Endothelial cell of umbilical vein (primary cell): ENCODE measurements around the gene UBR3. TPM values are rescaled to one million over a fixed set of nuclear protein-coding genes. Genes with fewer than 3 reads are reported as not detected.

Experiments
- BruUV-seq: library from RNA; stranded (reverse); fragments of 400-500 nt; replicated peaks from 2 replicates; lab custom pipeline; 2021; lab: Mats Ljungman, UMichigan
- CTCF ChIA-PET: fragments of 300-600, 350-600 bp; sonication (Branson Sonifier 250); formaldehyde crosslinking; loops from one replicate; lab custom pipeline; 2021; ENCODE audit warnings: antibody characterized with exemption, inconsistent platforms; lab: Charles Lee
- POLR2A ChIA-PET: fragments of 300-600, 350-600 bp; sonication (Branson Sonifier 250); formaldehyde crosslinking; loops from one replicate; lab custom pipeline; 2021; ENCODE audit warnings: antibody characterized with exemption, inconsistent platforms; lab: Charles Lee
- DNase-seq: peaks from one replicate; pipeline ENCODE4 v3.0.0-alpha.2; 2011; ENCODE audit warnings: low read depth, low spot score
- FAIRE-seq: peaks from 2 replicates; lab custom pipeline; 2011; peaks lifted over from hg19 to GRCh38; lab: Jason Lieb, UNC
- H2AFZ ChIP-seq: 2 replicates; pipeline ENCODE4 v1.6.0; 2012; ENCODE audit warnings: low read depth, low read length, control low read depth, inconsistent platforms
- H3K27ac ChIP-seq: 2 replicates; pipeline ENCODE4 v1.5.1; 2011; ENCODE audit warnings: low read depth, mild to moderate bottlenecking, control low read depth, low read length, moderate library complexity; ENCODE audit not compliant: insufficient read depth
- H3K27me3 ChIP-seq, 2 experiments: 2 replicates each; pipeline versions ENCODE4 v1.6.0 to v1.6.1; 2011; ENCODE audit warnings: low read length in 2 of 2, mixed read lengths in 1 of 2; ENCODE audit not compliant: control insufficient read depth in 2 of 2, insufficient read depth in 2 of 2
- H3K36me3 ChIP-seq, 2 experiments: 2 replicates in 1 of 2; 3 replicates in 1 of 2; pipeline ENCODE4 v1.5.1; 2011; ENCODE audit warnings: low read length in 2 of 2, mild to moderate bottlenecking in 1 of 2, moderate library complexity in 1 of 2; ENCODE audit not compliant: control insufficient read depth in 2 of 2, insufficient read depth in 2 of 2; ENCODE audit errors: extremely low read depth in 1 of 2
- H3K4me1 ChIP-seq: 3 replicates; pipeline ENCODE4 v1.5.1; 2011; ENCODE audit warnings: mild to moderate bottlenecking, low read length; ENCODE audit not compliant: control insufficient read depth, insufficient read depth; ENCODE audit errors: extremely low read depth
- H3K4me2 ChIP-seq: 2 replicates; pipeline ENCODE4 v1.6.1; 2011; ENCODE audit warnings: low read length, control low read depth, mixed read lengths; ENCODE audit not compliant: insufficient read depth
- H3K4me3 ChIP-seq, 3 experiments: fragments of 200-600 bp in 1 of 3; sonication (generic), shearing (Covaris generic) in 1 of 3; replicated peaks in 1 of 3; 2 replicates each; pipeline ENCODE4 v1.5.1; 2011 to 2016; ENCODE audit warnings: control low read depth in 3 of 3, low read length in 3 of 3, mild to moderate bottlenecking in 2 of 3, inconsistent platforms in 1 of 3, low read depth in 1 of 3, moderate library complexity in 1 of 3; ENCODE audit not compliant: insufficient read depth in 1 of 3
- H3K79me2 ChIP-seq: 2 replicates; pipeline ENCODE4 v1.6.0; 2012; ENCODE audit warnings: low read length, inconsistent platforms; ENCODE audit not compliant: control insufficient read depth, insufficient read depth
- H3K9ac ChIP-seq: replicated peaks from 2 replicates; pipeline ENCODE3; 2011; ENCODE audit warnings: low read length, control low read depth; ENCODE audit not compliant: insufficient read depth; ENCODE audit errors: extremely low read depth
- H3K9me1 ChIP-seq: replicated peaks from 3 replicates; pipeline ENCODE4 v1.6.0; 2011; ENCODE audit warnings: mild to moderate bottlenecking, low read length; ENCODE audit not compliant: control insufficient read depth, insufficient read depth; ENCODE audit errors: extremely low read depth
- H3K9me3 ChIP-seq: replicated peaks from 2 replicates; pipeline ENCODE4 v1.5.1; 2012; ENCODE audit warnings: low read length, inconsistent platforms; ENCODE audit not compliant: control insufficient read depth, insufficient read depth
- H4K20me1 ChIP-seq: replicated peaks from 2 replicates; pipeline ENCODE3; 2011; ENCODE audit warnings: mild to moderate bottlenecking, low read length; ENCODE audit not compliant: control insufficient read depth, insufficient read depth; ENCODE audit errors: extremely low read depth
- EZH2 ChIP-seq: IDR thresholded peaks from 2 replicates; pipeline ENCODE4 v1.6.1; 2012; ENCODE audit warnings: borderline replicate concordance, low read depth, mild to moderate bottlenecking, moderate library complexity, low read length, inconsistent platforms; ENCODE audit not compliant: severe bottlenecking
- FOS ChIP-seq: IDR thresholded peaks from 2 replicates; pipeline ENCODE4 v1.6.1; 2011; ENCODE audit warnings: mild to moderate bottlenecking, low read length, moderate library complexity, borderline replicate concordance; ENCODE audit not compliant: insufficient read depth
- MYC ChIP-seq: IDR thresholded peaks from one replicate; pipeline ENCODE4 v1.6.1; 2011; ENCODE audit warnings: mild to moderate bottlenecking, low read depth, low read length
- POLR2AphosphoS5 ChIP-seq: IDR thresholded peaks from 2 replicates; pipeline ENCODE4 v1.6.1; 2012; ENCODE audit warnings: low read depth, mild to moderate bottlenecking, control low read depth, low read length, moderate library complexity; ENCODE audit not compliant: insufficient read depth
- dilution Hi-C: fragments of 300-500 bp; cut with MboI; formaldehyde crosslinking; loops from one replicate; pipeline ENCODE4 v1.15.0; 2019; ENCODE audit warnings: low sequenced_read_pairs; ENCODE audit not compliant: extremely low pct_ligation_motif_present
- intact Hi-C: fragments of 100-400 bp; cut with micrococcal nuclease; formaldehyde crosslinking; loops from one replicate; pipeline ENCODE4 v1.10.0; 2022
- polyA plus RNA-seq, 4 experiments: library from polyadenylated mRNA; depleted of rRNA in 3 of 4; stranded (reverse) in 3 of 4; unstranded in 1 of 4; fragments of >200 nt; gene quantifications; 2 replicates each; pipeline versions ENCODE4 v1.2.1 to v1.2.3, GENCODE V29; 2011 to 2012; ENCODE audit warnings: missing spikeins in 1 of 4
- total RNA-seq: library from RNA; stranded (reverse); gene quantifications from 2 replicates; pipeline ENCODE4 v1.2.3, GENCODE V29; 2021
- TF ChIP-seq, protein P1 (sequence below): IDR thresholded peaks from 2 replicates; pipeline ENCODE4 v1.6.1; 2011; ENCODE audit not compliant: insufficient read depth, insufficient read length

Gene UBR3
- total and polyA plus RNA-seq, 2 donors (not counting 3 experiments of a cell fraction or from before 2014, with no cell fraction given) = 5.3 to 27.5 TPM

DNA sequence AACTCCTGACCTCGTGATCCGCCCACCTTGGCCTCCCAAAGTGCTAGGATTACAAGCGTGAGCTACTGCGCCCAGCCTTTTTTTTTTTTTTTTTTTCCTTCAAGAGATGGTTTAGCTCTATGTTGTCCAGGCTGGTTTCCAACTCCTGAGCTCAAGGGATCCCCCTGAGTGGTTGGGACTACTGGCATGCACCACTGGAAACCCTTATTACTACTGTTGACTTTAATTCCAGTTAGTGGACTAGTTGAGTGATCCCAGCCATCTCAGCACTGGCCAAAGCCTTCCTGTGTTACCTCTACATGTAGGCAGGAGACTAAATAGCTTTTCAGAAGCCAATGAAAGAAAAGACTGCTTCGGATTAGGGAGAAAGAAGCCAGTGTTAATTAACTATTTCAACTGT is 36.7 kb upstream of the UBR3 start:
- Histone ChIP-seq H4K20me1 (no peaks in the 10 kb centered on the region), H3K79me2 (no peaks in the 10 kb centered on the region), H3K27ac (no peak overlapping the region), H3K9me1 (no peaks in the 10 kb centered on the region), H3K4me3 (no peak overlapping the region), H3K36me3 (no peaks in the 10 kb centered on the region), H3K9ac (no peak overlapping the region), H2AFZ (no peak overlapping the region), H3K27me3 (peaks cover 0 to 3% of the 10 kb centered on the region in 2 experiments), H3K4me2 (no peak overlapping the region), H3K9me3 (no peaks in the 10 kb centered on the region), H3K4me1 (peaks cover 3% of the 10 kb centered on the region)
- FAIRE-seq = no peak
- ChIA-PET CTCF (interaction anchor here (0.6 to 2.6 kb wide), 5 partner anchors 14 to 964 kb away, joined by 3 to 29 read pairs (median 7); no protein-coding TSS in a partner anchor), POLR2A (no interaction called here)
- BruUV-seq = no TSS peak
- no peak for DNase-seq
- TF ChIP-seq MYC (no peak), EZH2 (no peak)
- dilution Hi-C loops (no loop called here), intact Hi-C loops (loop anchor here (1.0 to 10.0 kb wide), 3 partner anchors 9 to 426 kb away; partner anchors contain the start of gene LRP2)

DNA sequence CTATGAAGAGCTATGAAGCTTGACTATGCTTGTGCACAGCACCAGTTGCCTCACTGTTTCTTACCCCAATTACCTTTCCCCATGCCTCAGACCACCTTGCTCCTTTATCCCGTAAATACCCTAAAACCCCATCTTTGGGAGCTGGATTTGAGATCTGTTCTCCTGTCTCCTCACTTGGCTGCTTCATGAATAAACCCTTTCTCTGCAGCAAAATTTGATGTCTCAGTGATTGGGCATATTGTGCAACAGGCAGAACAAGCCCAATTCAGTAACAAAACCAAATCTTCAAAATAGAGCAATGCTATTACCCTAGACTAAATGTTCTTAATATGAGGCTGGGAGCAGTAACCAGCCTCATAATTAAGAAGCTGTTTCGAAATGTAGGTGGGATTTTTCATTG is 32.1 kb upstream of the UBR3 start:
- ChIA-PET CTCF (interaction anchor here (0.8 to 2.2 kb wide), 3 partner anchors 19 to 343 kb away, joined by 4 to 8 read pairs (median 7); no protein-coding TSS in a partner anchor), POLR2A (no interaction called here)
- Histone ChIP-seq H3K36me3 (no peaks in the 10 kb centered on the region), H3K9me3 (no peaks in the 10 kb centered on the region), H3K27me3 (no peaks in the 10 kb centered on the region), H3K4me1 (peaks cover 14% of the 10 kb centered on the region), H3K79me2 (peaks cover 15% of the 10 kb centered on the region), H3K9ac (no peak overlapping the region), H2AFZ (no peak overlapping the region), H3K9me1 (no peaks in the 10 kb centered on the region), H3K4me3 (no peak overlapping the region), H3K4me2 (no peak overlapping the region), H4K20me1 (no peaks in the 10 kb centered on the region), H3K27ac (no peak overlapping the region)
- FAIRE-seq (no peak), DNase-seq (no peak)
- BruUV-seq = no TSS peak
- intact Hi-C loops (loop anchor here (10.0 kb wide), 1 partner anchor 430 kb away; the partner anchor contains the start of gene LRP2), dilution Hi-C loops (no loop called here)
- no peak for TF ChIP-seq FOS
- no peak for TF ChIP-seq POLR2AphosphoS5
- TF ChIP-seq, protein P1, sequence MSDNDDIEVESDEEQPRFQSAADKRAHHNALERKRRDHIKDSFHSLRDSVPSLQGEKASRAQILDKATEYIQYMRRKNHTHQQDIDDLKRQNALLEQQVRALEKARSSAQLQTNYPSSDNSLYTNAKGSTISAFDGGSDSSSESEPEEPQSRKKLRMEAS = no peak
